Gastroesophageal sphincter (tissue), 4 donors: ENCODE data around the gene RPL29. TPM values are rescaled to one million over a fixed set of nuclear protein-coding genes. Genes with fewer than 3 reads are reported as not detected.
A peak's percentile ranks its signal among the peaks of the same experiment; 100 is the strongest.

Experiments
- ATAC-seq: fragments of 150-250 bp; one replicate; pipeline ENCODE4 v1.9.1; 2016; ENCODE audit warnings: mild to moderate bottlenecking, moderate library complexity
- H3K27ac ChIP-seq, 4 donors: fragments of 200-600 bp; sonication (generic) in 3 of 4; 1 replicate in 3 of 4; 2 replicates in 1 of 4; pipeline ENCODE4 v1.5.1; 2016 to 2019
- H3K27me3 ChIP-seq: fragments of 200-600 bp; sonication (generic); one replicate; pipeline ENCODE4 v1.5.1; 2019
- H3K36me3 ChIP-seq, 2 donors: fragments of 200-600 bp; sonication (generic); one replicate each; pipeline ENCODE4 v1.5.1; 2019; ENCODE audit warnings: control low read depth in 1 of 2
- H3K4me1 ChIP-seq, 3 donors: fragments of 200-600 bp; sonication (generic); 1 replicate in 2 of 3; 2 replicates in 1 of 3; pipeline ENCODE4 v1.5.1; 2016 to 2019; ENCODE audit warnings: control low read depth in 2 of 3
- H3K4me3 ChIP-seq, 2 donors: fragments of 200-600 bp; sonication (generic); one replicate each; pipeline ENCODE4 v1.5.1; 2019; ENCODE audit warnings: mild to moderate bottlenecking in 1 of 2, moderate library complexity in 1 of 2
- H3K9me3 ChIP-seq, 3 donors: fragments of 200-600 bp; sonication (generic); one replicate each; pipeline ENCODE4 v1.5.1; 2017 to 2019; ENCODE audit warnings: control low read depth in 2 of 3
- EP300 ChIP-seq: sonication (generic); formaldehyde crosslinking; IDR thresholded peaks from one replicate; pipeline ENCODE4 v1.6.1; 2017; ENCODE audit warnings: antibody characterized with exemption, mild to moderate bottlenecking
- POLR2A ChIP-seq, 2 donors: fragments of 450-650 bp; IDR thresholded peaks; one replicate each; pipeline ENCODE4 v1.6.1; 2017; ENCODE audit warnings: antibody characterized with exemption in 2 of 2, mild to moderate bottlenecking in 2 of 2, moderate library complexity in 1 of 2
- POLR2AphosphoS5 ChIP-seq: sonication (generic); formaldehyde crosslinking; IDR thresholded peaks from one replicate; pipeline ENCODE4 v1.6.1; 2017; ENCODE audit warnings: antibody characterized with exemption
- WGBS, 2 donors: methylation state at CpG; one replicate each; pipeline ENCODE4 v1.1.5; 2018; ENCODE audit warnings: low coverage in 1 of 2; 5-methylcytosine and 5-hydroxymethylcytosine counted together
- total RNA-seq, 4 donors: library from RNA; depleted of rRNA; stranded (reverse); fragments of >200 nt; gene quantifications; one replicate each; pipeline ENCODE4 v1.1.0, GENCODE V29; 2016
- TF ChIP-seq, protein P1 (sequence below), 4 experiments: fragments of 200-600 bp in 2 of 4; fragments of 450-650 bp in 2 of 4; sonication (generic) in 1 of 4; IDR thresholded peaks; one replicate each; pipeline ENCODE4 v1.5.1; 2017 to 2019; ENCODE audit warnings: antibody characterized with exemption in 4 of 4, mild to moderate bottlenecking in 2 of 4, moderate library complexity in 2 of 4

RPL29 gene
- total RNA-seq, 4 donors from 2014 or later = 775 to 1,945 (median 1,298) TPM

- H3K4me3 ChIP-seq = no peak overlapping the region
- TF ChIP-seq POLR2AphosphoS5 (no peak), EP300 (no peak)
- 76 to 79% methylated on average over 5 to 8 of the region's 8 CpGs for WGBS, 2 donors
- no peaks in the 10 kb centered on the region for H3K36me3 ChIP-seq
- no peaks in the 10 kb centered on the region for H3K27me3 ChIP-seq
- peak overlapping the region in 2 of 4 donors; percentile 14 to 57 for H3K27ac ChIP-seq
- H3K9me3 ChIP-seq = no peaks in the 10 kb centered on the region
- ATAC-seq = no peak
- H3K4me1 ChIP-seq = peaks cover 0 to 25% (median 0%) of the 10 kb centered on the region in 3 donors
These were observed 44.9 kb upstream of the RPL29 start for GRCh38 chr3:52040600-52040999.

GRCh38 chr3:52039846-52040245, 44.2 kb upstream of the RPL29 start:
- peak; percentile 75 for ATAC-seq
- no CpG with 5 or more reads among the region's 17 CpGs for WGBS, 2 donors
- Histone ChIP-seq H3K4me3 (no peak overlapping the region), H3K27ac (peak overlapping the region in 3 of 4 donors; percentile 37 to 62 (median 57)), H3K9me3 (no peaks in the 10 kb centered on the region), H3K4me1 (peaks cover 0 to 25% (median 0%) of the 10 kb centered on the region in 3 donors), H3K36me3 (no peaks in the 10 kb centered on the region), H3K27me3 (no peaks in the 10 kb centered on the region)
- no peak for TF ChIP-seq POLR2AphosphoS5
- TF ChIP-seq, protein P1, sequence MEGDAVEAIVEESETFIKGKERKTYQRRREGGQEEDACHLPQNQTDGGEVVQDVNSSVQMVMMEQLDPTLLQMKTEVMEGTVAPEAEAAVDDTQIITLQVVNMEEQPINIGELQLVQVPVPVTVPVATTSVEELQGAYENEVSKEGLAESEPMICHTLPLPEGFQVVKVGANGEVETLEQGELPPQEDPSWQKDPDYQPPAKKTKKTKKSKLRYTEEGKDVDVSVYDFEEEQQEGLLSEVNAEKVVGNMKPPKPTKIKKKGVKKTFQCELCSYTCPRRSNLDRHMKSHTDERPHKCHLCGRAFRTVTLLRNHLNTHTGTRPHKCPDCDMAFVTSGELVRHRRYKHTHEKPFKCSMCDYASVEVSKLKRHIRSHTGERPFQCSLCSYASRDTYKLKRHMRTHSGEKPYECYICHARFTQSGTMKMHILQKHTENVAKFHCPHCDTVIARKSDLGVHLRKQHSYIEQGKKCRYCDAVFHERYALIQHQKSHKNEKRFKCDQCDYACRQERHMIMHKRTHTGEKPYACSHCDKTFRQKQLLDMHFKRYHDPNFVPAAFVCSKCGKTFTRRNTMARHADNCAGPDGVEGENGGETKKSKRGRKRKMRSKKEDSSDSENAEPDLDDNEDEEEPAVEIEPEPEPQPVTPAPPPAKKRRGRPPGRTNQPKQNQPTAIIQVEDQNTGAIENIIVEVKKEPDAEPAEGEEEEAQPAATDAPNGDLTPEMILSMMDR (IDR thresholded peaks at IDR 0.05) = no peak

GRCh38 chr3:52039426-52039825, 43.7 kb upstream of the RPL29 start:
- no peaks in the 10 kb centered on the region for H3K9me3 ChIP-seq
- H3K4me3 ChIP-seq = no peak overlapping the region
- H3K4me1 ChIP-seq = peaks cover 0 to 21% (median 0%) of the 10 kb centered on the region in 3 donors
- peak overlapping the region in 3 of 4 donors; percentile 37 to 62 (median 57) for H3K27ac ChIP-seq
- no peak for TF ChIP-seq POLR2A (IDR thresholded peaks at IDR 0.05)
- whole genome bisulfite sequencing, 2 donors = no CpG with 5 or more reads among the region's 4 CpGs
- no peaks in the 10 kb centered on the region for H3K36me3 ChIP-seq
- no peak for ATAC-seq
- no peaks in the 10 kb centered on the region for H3K27me3 ChIP-seq

GRCh38 chr3:52038227-52038626, 42.5 kb upstream of the RPL29 start:
- Histone ChIP-seq H3K36me3 (no peaks in the 10 kb centered on the region), H3K9me3 (no peaks in the 10 kb centered on the region), H3K27ac (no peak overlapping the region), H3K4me3 (no peak overlapping the region), H3K4me1 (peaks cover 0 to 9% (median 0%) of the 10 kb centered on the region in 3 donors), H3K27me3 (no peaks in the 10 kb centered on the region)
- no peak for ATAC-seq
- no CpG with 5 or more reads among the region's 6 CpGs for WGBS, 2 donors
- no peak for TF ChIP-seq POLR2A (IDR thresholded peaks at IDR 0.05)

GRCh38 chr3:52037291-52037690, 41.6 kb upstream of the RPL29 start:
- whole genome bisulfite sequencing, 2 donors = no CpG with 5 or more reads among the region's 4 CpGs
- no peaks in the 10 kb centered on the region for H3K9me3 ChIP-seq
- peaks cover 0 to 8% (median 0%) of the 10 kb centered on the region in 3 donors for H3K4me1 ChIP-seq
- no peak for ATAC-seq
- TF ChIP-seq EP300 = no peak
- TF ChIP-seq, protein P1 (IDR thresholded peaks at IDR 0.05) = no peak
- TF ChIP-seq POLR2A (IDR thresholded peaks at IDR 0.05) = no peak
- no peak for TF ChIP-seq POLR2AphosphoS5
- no peak overlapping the region for H3K27ac ChIP-seq
- H3K4me3 ChIP-seq = no peak overlapping the region
- H3K27me3 ChIP-seq = no peaks in the 10 kb centered on the region
- H3K36me3 ChIP-seq = no peaks in the 10 kb centered on the region

DNA sequence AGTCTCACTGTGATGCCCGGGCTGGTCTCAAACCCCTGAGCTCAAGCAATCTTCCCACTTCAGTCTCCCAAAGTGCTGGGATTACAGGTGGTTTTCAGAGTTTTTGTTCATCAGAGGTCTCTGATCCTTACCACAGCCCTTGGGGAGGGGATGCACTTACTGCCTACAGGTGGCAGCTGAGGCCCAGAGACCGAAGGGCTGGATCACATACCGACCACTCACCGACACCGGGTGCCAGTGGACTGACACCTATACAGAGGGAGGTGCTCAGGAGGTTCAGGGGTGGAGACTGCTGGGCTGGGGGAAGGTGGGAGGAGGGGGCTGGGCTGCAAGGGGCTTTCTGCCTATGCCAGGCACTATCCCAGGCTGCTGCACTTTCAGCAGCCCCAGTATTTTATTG, 41.1 kb upstream of the RPL29 start:
- Histone ChIP-seq H3K36me3 (no peaks in the 10 kb centered on the region), H3K27ac (no peak overlapping the region), H3K27me3 (no peaks in the 10 kb centered on the region), H3K9me3 (no peaks in the 10 kb centered on the region), H3K4me3 (no peak overlapping the region), H3K4me1 (peaks cover 0 to 8% (median 0%) of the 10 kb centered on the region in 3 donors)
- WGBS, 2 donors = 67% methylated on average over 1 of the region's 5 CpGs; no CpG with 5 or more reads in 1 of the 2 donors
- no peak for TF ChIP-seq POLR2AphosphoS5
- TF ChIP-seq, protein P1 (IDR thresholded peaks at IDR 0.05) = peak in 1 of 4 experiments; percentile 11
- ATAC-seq = no peak
